ENCODE data around the gene VSTM4.

The VSTM4 gene

GRCh38 chr10:49116509-49117375 is 1.4 kb upstream of the VSTM4 start:
- DNase-seq (ENCODE audit: low read depth in 2 of 2): no peak

- no peak for DNase-seq (ENCODE audit: low read depth in 2 of 2)
Measured at GRCh38 chr10:49115796-49116508, 630 bp upstream of the VSTM4 start.

GRCh38 chr10:49114718-49115014 is 656 bp downstream of the VSTM4 start:
- no peak for DNase-seq (ENCODE audit: low read depth in 2 of 2)

GRCh38 chr10:49113741-49114141 is 1.6 kb downstream of the VSTM4 start:
- DNase-seq (ENCODE audit: low read depth in 2 of 2): no peak

GRCh38 chr10:49112851-49113250 is 2.5 kb downstream of the VSTM4 start:
- DNase-seq (ENCODE audit: low read depth in 2 of 2): no peak

- no peak for DNase-seq (ENCODE audit: low read depth in 2 of 2)
Measured at GRCh38 chr10:49112098-49112497, 3.2 kb downstream of the VSTM4 start.

- no peak for DNase-seq (ENCODE audit: low read depth in 2 of 2)
Measured at GRCh38 chr10:49111320-49111698, 4.0 kb downstream of the VSTM4 start.

GRCh38 chr10:49110684-49111319 is 4.5 kb downstream of the VSTM4 start:
- no peak for DNase-seq (ENCODE audit: low read depth in 2 of 2)

GRCh38 chr10:49109669-49110340 is 5.5 kb downstream of the VSTM4 start:
- no peak for DNase-seq (ENCODE audit: low read depth in 2 of 2)

- DNase-seq (ENCODE audit: low read depth in 2 of 2): no peak
Measured at GRCh38 chr10:49108656-49109055, 6.7 kb downstream of the VSTM4 start.

GRCh38 chr10:49107887-49108267 is 7.4 kb downstream of the VSTM4 start:
- no peak for DNase-seq (ENCODE audit: low read depth in 2 of 2)

- no peak for DNase-seq (ENCODE audit: low read depth in 2 of 2)
Measured at GRCh38 chr10:49107111-49107886, 8.0 kb downstream of the VSTM4 start.

GRCh38 chr10:49106451-49106850 is 8.9 kb downstream of the VSTM4 start:
- DNase-seq (ENCODE audit: low read depth in 2 of 2): no peak

- DNase-seq (ENCODE audit: low read depth in 2 of 2): no peak
Measured at GRCh38 chr10:49105076-49105475, 10.2 kb downstream of the VSTM4 start.

GRCh38 chr10:49104323-49104722 is 11.0 kb downstream of the VSTM4 start:
- DNase-seq (ENCODE audit: low read depth in 2 of 2): no peak

GRCh38 chr10:49103761-49104160 is 11.6 kb downstream of the VSTM4 start:
- DNase-seq (ENCODE audit: low read depth in 2 of 2): no peak

- DNase-seq (ENCODE audit: low read depth in 2 of 2): no peak
Measured at GRCh38 chr10:49099046-49099445, 16.3 kb downstream of the VSTM4 start.

GRCh38 chr10:49096890-49097445 is 18.4 kb downstream of the VSTM4 start:
- DNase-seq (ENCODE audit: low read depth in 2 of 2): no peak

GRCh38 chr10:49094646-49095045 is 20.7 kb downstream of the VSTM4 start:
- no peak for DNase-seq (ENCODE audit: low read depth in 2 of 2)

GRCh38 chr10:49093922-49094321 is 21.4 kb downstream of the VSTM4 start:
- no peak for DNase-seq (ENCODE audit: low read depth in 2 of 2)

GRCh38 chr10:49092477-49092876 is 22.8 kb downstream of the VSTM4 start:
- no peak for DNase-seq (ENCODE audit: low read depth in 2 of 2)

Measured in stimulated activated CD8-positive, alpha-beta memory T cell treated with anti-CD3 and anti-CD28 coated beads, Interleukin-15, amount 100 ng/mL, for 4 hours (primary cell).